Gastroesophageal sphincter (tissue), 3 donors: ENCODE data around the gene RCAN3.

ENCODE experiments used
- EP300 ChIP-seq: sonication (generic); formaldehyde crosslinking; IDR thresholded peaks from one replicate; pipeline ENCODE4 v1.6.1; 2017; ENCODE audit warnings: antibody characterized with exemption, mild to moderate bottlenecking
- POLR2A ChIP-seq, 2 donors: fragments of 450-650 bp; IDR thresholded peaks; one replicate each; pipeline ENCODE4 v1.6.1; 2017; ENCODE audit warnings: antibody characterized with exemption in 2 of 2, mild to moderate bottlenecking in 2 of 2, moderate library complexity in 1 of 2
- POLR2AphosphoS5 ChIP-seq: sonication (generic); formaldehyde crosslinking; IDR thresholded peaks from one replicate; pipeline ENCODE4 v1.6.1; 2017; ENCODE audit warnings: antibody characterized with exemption
- TF ChIP-seq, protein P1 (sequence below), 4 experiments: fragments of 200-600 bp in 2 of 4; fragments of 450-650 bp in 2 of 4; sonication (generic) in 1 of 4; IDR thresholded peaks; one replicate each; pipeline ENCODE4 v1.5.1; 2017 to 2019; ENCODE audit warnings: antibody characterized with exemption in 4 of 4, mild to moderate bottlenecking in 2 of 4, moderate library complexity in 2 of 4

DNA sequence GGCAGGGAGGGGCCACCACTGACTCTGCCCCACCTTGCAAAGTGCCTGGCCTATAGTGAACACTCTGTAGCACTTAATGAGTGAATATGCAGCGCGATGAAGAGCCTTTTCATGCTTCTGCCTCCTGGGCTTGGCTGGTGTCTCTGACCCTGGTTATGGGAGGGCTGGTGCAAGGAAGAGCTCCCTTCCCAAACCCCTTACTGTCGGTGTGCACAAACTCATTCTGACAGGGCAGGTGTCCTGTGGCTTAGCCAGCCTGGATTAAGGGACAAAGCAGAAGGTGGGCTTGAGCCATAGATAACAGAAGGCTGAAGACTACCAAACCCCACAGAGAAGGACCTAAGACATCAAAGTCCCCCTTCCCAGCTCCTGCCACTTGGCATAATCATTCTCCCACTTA, 51.3 kb downstream of the RCAN3 start:
- TF ChIP-seq, protein P1, sequence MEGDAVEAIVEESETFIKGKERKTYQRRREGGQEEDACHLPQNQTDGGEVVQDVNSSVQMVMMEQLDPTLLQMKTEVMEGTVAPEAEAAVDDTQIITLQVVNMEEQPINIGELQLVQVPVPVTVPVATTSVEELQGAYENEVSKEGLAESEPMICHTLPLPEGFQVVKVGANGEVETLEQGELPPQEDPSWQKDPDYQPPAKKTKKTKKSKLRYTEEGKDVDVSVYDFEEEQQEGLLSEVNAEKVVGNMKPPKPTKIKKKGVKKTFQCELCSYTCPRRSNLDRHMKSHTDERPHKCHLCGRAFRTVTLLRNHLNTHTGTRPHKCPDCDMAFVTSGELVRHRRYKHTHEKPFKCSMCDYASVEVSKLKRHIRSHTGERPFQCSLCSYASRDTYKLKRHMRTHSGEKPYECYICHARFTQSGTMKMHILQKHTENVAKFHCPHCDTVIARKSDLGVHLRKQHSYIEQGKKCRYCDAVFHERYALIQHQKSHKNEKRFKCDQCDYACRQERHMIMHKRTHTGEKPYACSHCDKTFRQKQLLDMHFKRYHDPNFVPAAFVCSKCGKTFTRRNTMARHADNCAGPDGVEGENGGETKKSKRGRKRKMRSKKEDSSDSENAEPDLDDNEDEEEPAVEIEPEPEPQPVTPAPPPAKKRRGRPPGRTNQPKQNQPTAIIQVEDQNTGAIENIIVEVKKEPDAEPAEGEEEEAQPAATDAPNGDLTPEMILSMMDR (IDR thresholded peaks at IDR 0.05) = no peak
- no peak for TF ChIP-seq POLR2A (IDR thresholded peaks at IDR 0.05)
- TF ChIP-seq POLR2AphosphoS5 = no peak
- TF ChIP-seq EP300 = no peak
